HL-60/S4 treated with retinoic acid at 250 ng/mL for 4 days and 3 days (cell line): ENCODE data around the gene ADK.
"Not testable (repeated sequence)": the region's sequence is repeated elsewhere in the genome, so short reads cannot be mapped to it uniquely, and the experiment has no call there.

Experiments
- in situ Hi-C: fragments of 300-500 bp; cut with MboI; formaldehyde crosslinking; loops from 2 replicates; pipeline ENCODE4 v1.7.0; 2022; ENCODE audit warnings: low sequenced_read_pairs

The ADK gene

DNA sequence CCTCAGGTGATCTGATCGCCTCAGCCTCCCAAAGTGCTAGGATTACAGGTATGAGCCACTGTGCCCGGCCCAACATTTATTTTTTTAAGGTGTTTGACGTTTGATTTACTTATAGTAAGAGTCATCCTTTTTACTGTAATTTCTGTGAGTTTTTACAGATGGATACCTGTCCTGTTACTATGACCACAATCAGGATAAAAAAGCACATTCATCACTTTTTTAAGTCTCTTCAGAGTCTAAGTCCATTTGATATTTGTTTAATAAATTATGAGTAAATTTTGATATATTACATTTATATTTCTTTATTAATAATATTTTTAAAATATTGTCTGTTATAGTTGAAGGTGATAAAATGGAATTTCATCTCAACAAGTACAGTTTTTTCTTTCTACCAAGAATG, 374.9 kb downstream of the ADK start:
- in situ Hi-C loops = no loop called here

DNA sequence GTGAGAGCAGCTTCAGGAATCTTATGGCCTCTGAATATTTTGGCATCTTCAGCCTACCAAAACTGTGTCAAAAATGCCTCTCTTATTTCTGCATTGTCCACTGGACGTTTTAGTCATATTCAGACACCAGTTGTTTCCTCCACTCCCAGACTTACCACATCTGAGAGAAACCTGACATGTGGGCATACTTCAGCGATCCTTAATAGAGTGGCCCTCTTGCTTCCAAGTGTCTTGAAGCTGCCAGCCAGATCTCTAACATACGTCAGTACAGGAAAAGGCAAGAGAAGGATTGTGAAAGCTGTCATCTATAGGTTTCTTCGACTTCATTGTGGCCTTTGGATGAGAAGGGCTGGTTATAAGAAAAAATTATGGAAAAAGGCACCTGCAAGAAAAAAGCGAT, 376.6 kb downstream of the ADK start:
- in situ Hi-C loops = not testable (repeated sequence)

DNA sequence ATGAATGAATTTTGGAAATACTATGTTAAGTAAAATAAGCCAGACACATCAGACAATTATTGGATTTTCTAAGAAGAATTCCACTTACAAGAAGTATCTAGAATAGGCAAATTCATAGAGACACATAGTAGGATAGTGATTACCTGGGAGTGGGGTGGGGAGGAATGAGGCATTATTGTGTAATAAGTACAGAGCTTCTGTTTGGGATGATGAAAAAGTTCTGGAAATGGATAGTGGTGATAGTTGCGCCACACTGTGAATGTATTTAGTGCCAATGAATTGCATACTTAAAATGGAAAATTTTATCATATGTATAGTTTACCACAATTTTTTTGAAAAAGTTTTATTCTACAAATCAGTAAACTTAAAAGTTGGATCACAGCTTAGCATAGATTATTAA, 378.2 kb downstream of the ADK start:
- in situ Hi-C loops = no loop called here

DNA sequence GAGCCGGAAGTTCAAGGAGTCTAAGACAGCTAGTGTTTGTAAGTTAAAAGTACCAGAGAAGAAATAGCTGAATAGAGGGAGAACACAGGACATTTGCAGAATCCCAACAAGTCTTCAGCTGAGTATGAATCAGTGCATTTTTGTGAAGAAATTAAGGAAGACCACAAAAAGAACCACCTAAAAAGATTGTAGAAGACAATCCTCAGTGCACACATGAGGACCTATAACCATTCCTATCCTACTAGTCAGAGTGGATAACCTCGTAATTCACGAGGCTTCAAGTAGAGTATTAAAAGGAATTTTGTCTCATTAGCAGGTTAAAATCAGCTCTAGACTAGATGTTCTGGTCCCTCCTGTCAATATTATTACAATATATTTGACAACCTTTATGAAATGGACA, 380.0 kb downstream of the ADK start:
- in situ Hi-C loops = no loop called here

DNA sequence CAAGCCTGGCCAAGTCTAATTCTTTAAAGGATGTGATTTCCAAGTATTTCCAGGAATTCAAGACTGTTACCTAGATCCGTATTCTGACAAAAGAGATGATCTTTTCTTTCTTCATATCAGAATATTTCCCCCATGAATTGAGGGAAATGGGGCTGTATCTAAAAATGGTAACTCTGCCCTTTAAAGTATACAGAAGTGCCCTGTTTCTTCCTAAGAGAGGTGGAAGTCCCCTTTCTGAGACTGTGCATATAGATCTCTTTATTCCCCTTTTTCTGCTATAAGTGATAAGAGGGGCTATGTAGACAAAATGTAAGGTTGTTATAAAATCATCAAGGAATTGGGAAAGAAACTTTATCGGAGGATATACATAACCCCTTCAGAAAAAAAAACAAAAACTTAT, 388.3 kb downstream of the ADK start:
- in situ Hi-C loops = no loop called here

DNA sequence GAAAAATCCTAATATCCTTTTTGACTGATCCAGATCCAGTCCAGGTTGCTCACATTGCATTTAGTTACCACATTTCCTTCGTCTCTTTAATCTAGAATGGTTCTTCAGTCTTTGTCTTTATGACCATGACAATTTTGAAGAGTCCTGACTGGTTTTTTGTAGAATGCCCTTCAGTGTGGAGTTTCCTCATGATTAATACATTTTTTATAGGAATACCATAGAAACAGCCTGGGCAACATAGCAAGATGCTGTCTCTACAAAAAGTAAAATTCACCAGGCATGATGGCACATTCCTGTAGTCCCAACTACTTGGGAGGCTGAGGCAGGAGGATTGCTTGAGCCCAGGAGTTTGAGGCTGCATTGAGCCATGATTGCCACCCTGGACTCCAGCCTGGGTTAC, 390.4 kb downstream of the ADK start:
- in situ Hi-C loops = no loop called here

DNA sequence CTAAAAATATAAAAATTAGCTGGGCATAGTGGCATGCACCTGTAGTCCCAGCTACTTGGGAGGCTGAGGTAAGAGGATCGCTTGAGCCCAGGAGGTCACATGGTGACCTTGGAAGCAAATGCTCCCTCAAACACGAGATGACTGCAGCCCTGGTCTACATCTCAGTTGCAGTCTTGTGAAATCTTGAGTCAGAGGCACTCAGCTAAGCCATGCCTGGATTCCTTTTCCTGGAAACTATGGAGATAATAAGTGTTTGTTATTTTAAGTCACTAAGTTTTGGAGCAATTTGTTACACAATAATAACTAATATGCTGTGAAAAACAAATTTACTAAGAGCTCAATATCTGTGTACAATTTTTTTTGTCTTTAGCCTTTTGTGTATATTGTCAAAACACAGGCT, 391.1 kb downstream of the ADK start:
- in situ Hi-C loops = no loop called here

DNA sequence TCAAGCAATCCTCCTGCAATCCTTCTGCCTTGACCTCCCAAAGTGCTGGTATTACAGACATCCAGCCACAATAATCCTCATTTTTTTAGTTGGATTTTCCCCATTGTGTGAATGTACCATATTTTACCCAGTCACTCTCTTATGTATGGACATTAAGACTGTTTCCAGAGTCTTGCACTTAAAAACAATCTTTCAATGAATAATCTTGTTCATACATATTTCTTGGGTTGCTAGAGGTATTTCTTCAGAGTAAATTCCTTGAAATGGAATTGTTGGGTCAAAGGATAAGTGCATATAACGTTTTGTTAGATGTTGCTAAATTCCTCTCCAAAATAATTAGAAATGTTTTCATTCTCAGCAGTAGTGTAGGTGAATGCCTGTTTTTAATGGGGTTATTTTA, 392.3 kb downstream of the ADK start:
- in situ Hi-C loops = no loop called here

DNA sequence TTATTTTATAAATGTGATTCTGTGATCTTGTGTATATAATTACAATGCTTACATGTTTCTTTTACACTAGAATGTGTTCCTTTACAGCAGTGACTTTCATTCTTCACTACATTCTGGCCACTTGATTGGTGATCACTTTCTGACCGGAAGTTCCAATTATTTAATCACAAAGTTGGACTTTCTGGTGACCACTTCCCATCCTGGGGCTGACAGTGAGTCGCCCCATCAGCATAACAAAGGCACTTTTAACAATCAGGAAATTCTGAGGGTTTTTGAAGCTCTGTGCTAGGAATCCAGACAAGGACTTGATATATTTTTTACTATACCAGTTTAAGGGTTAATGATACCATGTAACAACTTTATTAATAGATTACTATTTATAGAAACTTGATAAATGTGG, 393.1 kb downstream of the ADK start:
- in situ Hi-C loops = no loop called here

DNA sequence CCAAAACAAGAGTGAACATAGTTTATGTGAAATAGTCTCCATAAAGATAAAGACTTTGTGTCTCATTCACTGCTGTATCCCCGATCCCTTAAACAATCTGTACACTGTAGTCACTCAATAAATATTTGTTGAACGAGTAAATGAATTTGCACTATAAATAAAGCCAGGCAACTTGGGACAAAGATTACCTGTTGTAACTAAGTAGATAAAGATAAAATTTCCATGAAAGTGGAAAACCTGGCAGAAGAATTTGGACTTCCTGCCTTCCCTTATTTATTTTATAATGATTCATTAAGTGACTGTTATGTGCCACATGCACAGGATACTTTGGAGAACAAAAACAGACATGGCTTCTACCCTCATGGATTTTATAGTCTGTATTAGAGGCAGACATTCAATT, 397.7 kb downstream of the ADK start:
- in situ Hi-C loops = no loop called here

DNA sequence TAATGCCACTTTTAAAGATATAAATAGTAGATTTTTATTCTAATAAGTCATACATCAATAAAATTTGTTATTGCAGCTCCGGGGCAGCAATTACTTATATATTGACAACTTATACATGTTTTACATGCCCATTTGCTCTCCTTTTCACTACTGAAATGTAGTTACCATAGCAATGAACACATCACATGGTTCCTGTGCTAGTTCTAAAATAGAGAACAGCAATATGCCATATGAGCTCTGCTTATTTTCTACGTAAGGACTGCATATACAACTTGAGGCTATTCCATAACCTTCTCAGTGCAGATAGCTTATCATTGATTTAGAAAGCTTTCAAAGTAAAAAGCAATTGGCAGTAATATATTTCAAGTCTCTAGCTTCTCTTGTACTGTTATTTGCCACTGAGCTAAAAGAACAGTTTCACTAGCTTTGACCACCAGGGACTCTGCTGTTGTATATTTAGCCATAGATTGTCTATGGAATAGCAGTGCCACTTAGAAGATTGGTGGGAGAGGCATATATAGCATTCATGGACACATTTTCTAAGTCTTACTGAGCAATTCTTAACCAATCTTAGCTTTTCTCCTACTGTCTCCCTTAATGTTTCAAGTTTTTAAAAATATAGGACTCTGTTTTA, 405.2 kb downstream of the ADK start:
- in situ Hi-C loops = no loop called here

DNA sequence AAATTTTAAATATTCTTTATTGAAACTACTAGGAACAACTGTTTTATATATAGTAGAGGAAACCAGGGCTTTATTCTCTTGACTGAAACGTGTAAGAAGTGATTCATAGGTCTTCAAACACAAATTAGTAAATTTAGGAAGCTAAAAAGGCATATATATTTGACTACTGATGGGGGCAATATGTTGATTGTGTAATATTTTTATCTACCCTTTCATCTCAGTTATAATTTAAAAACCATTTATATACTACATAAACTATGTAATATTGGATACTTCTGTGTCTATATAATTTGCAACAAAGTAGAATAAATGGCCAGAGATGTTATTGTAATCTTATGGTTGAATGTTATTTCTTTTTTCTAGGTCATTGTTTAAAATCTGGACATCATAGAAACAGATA, 406.1 kb downstream of the ADK start:
- in situ Hi-C loops = no loop called here

DNA sequence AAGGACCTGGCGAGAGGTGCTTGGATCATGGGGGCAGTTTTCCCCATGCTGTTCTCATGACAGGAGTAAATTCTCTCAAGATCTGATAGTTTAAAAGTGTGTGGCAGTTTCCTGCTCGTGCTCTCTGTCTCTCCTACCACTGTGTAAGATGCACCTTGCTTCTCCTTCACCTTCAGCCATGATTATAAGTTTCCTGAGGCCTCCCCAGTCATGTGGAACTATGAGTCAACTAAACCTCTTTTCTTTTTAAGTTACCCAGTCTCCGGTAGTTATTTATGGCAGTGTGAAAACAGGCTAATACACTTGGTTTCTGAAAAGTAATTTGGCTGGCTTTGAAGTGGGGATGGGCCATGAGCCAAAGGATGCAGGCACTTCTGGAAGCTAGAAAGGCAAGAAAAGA, 407.4 kb downstream of the ADK start:
- in situ Hi-C loops = no loop called here

DNA sequence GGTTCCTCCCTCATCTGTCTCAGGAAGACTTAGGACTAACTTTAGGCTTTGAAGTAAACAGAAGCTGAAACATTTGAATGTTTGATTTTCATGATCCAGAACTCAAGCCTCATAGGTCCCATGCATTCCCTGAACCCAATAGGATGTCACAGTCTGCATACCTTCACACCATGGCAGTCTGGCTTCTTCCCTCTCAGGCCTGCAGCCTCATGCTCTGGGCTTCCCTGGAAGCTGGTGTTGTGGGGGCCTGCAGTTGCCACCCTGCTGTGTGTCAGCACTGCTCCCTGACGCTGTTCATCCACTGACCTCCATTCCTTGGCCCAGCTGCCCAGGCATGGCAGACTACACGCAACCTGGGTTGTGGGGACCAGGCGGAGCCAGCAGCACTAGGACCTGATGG, 407.9 kb downstream of the ADK start:
- in situ Hi-C loops = no loop called here

DNA sequence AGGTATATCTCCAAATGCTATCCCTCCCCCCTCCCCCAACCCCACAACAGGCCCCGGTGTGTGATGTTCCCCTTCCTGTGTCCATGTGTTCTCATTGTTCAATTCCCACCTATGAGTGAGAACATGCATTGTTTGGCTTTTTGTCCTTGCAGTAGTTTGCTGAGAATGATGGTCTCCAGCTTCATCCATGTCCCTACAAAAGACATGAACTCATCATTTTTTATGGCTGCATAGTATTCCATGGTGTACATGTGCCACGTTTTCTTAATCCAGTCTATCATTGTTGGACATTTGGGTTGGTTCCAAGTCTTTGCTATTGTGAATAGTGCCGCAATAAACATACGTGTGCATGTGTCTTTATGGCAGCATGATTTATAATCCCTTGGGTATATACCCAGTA, 417.9 kb downstream of the ADK start:
- in situ Hi-C loops = not testable (repeated sequence)

DNA sequence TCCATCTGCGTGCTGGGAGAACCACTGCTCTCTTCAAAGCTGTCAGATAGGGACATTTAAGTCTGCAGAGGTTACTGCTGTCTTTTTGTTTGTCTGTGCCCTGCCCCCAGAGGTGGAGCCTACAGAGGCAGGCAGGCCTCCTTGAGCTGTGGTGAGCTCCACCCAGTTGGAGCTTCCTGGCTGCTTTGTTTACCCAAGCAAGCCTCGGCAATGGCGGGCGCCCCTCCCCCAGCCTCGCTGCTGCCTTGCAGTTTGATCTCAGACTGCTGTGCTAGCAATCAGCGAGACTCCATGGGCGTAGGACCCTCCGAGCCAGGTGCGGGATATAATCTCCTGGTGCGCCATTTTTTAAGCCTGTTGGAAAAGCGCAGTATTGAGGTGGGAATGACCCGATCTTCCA, 422.5 kb downstream of the ADK start:
- in situ Hi-C loops = not testable (repeated sequence)

DNA sequence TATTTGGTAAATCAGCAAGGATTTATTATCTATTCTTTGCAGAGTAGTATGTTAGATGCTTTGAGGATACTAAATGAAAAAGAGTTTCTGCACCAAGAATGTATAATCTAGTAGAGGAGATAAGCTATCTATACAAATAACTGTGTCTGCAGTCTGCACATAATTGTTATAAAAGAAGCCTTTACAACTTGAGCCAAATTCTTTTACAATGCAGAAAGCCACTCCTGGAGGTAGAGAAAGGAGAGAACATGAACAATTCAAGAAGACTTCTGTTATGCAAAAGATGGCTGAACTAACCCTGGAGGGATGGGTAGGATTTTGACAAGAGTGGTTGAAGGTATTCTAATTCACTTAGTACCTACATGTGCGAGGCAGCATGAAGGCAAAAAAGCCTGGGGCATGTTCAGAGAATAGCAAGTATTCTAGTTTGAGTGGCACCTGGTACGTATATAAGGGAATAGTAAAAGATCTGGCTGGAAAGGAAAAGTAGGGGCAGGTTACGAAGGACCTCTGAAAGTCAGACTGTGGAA, 424.2 kb downstream of the ADK start:
- in situ Hi-C loops = no loop called here

DNA sequence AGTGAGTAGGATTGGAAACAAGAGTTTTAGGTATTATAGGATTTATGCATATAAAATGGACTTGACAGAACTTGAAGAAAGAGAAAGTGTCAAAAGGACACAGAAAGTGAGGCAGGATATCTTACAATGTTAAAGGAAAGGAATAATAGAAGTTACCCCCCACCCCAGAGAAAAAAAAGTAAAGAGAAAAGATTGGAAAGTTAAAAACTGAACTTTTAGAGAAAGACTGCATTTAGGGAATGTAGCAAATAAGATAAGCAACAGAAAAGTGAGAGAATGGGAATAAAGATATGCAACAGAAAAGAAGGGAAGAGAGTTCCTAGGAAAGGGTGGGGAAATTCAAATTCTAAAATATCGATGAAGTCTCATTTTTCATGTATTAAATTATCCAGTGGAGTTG, 424.9 kb downstream of the ADK start:
- in situ Hi-C loops = no loop called here

DNA sequence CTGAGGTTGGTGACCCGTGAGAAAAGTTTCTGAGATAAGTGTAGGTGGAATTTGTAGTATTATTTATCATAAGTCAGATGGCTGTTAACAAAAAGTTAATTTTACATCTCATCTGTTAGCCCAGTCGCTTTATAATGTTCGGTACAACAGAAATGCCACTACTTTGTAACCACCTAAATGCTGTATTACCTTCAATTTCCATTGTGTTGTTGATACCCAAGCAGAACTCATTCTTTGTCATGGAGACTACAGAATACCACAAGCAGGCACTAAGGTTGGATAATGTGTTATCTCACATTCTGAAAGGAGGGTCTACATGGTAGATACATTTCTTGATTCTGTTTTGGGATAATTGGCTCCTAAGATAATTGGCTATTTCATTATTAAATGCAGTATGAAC, 425.6 kb downstream of the ADK start:
- in situ Hi-C loops = no loop called here

DNA sequence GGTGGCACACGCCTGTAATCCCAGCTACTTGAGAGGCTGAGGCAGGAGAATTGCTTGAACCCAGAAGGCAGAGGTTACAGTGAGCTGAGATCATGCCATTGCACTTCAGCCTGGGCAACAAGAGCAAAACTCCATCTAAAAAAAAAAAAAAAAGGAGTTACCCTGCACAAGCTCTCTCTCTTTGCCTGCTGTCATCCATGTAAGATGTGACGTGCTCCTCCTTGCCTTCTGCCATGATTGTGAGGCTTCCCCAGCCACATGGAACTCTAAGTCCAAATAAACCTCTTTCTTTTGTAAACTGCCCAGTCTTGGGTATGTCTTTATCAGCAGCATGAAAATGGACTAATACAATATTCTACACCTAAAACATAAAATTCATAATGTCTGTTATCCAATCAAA, 429.4 kb downstream of the ADK start:
- in situ Hi-C loops = not testable (repeated sequence)

DNA sequence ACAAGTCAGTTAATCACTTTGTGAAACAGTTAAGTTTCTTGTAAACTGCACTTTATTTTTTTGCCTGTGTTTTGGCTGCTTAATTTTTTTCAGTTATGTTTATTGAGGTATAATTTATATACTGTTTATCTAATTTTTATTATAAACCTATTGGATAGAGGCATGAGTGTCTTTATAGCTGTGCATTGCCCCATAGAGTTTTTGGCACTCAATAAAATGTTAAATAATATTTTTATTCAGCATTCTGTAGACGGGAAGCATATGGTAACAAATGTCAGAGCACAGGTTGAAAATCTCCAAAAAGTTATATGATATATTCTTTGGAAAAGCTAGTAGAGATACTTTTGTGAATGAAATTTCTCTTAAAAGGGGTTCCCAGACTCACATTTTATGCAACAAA, 431.5 kb downstream of the ADK start:
- in situ Hi-C loops = no loop called here

DNA sequence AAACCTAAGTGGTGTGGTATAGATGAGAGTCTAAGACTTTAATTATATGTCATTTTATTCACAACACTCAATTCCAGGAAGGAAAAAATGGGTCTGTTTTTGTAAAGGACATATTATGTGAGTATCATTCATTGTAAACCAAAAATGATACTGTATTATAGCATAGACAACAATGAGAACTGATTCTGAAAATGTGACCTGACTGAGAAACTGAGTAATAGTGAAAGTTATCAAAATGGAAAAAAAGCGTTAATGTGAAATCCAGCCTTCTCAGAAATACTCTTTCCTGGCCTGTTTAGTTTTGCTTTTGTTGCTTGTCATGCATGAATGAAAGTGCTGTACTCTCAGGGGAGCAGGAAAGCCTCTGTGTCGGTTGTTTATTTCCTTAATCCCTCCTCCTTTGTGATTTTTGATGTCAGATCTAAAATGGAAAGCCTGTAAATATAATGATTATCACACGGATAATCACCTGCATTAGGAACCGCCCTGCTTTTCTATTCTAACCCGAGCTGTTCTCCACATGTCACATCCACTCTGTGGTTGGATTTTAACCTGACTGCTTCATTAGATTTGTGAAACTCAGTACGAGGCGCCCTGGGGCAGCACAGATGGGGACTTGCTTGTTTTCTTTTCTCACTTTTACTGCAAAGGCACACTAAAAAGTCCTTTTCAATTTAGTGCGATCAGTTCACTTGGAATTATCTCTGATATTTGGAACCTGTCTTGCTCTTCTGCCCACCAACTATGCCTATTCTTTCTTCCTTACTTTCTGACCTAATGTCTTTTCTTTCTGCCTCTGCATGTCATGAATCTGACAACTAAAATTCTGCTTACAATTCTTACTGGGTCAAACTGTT, 434.4 kb downstream of the ADK start:
- in situ Hi-C loops = no loop called here
